SU-DHL-6 (cell line): ENCODE measurements around the gene DNM1L.

Source experiments
- EZH2phosphoT487 ChIP-seq: fragments of 200-600 bp; sonication (generic), shearing (Covaris generic); conservative IDR thresholded peaks from 2 replicates; pipeline ENCODE4 v1.6.1; 2018; ENCODE audit warnings: mild to moderate bottlenecking, antibody characterized with exemption, low read length, moderate library complexity, mixed read lengths
- TF ChIP-seq, protein P1 (sequence below): fragments of 200-600 bp; sonication (generic); IDR thresholded peaks from one replicate; pipeline ENCODE4 v1.5.1; 2017; ENCODE audit warnings: antibody characterized with exemption, mild to moderate bottlenecking, low read length, moderate library complexity; ENCODE audit not compliant: insufficient read depth, poor library complexity, severe bottlenecking

DNA sequence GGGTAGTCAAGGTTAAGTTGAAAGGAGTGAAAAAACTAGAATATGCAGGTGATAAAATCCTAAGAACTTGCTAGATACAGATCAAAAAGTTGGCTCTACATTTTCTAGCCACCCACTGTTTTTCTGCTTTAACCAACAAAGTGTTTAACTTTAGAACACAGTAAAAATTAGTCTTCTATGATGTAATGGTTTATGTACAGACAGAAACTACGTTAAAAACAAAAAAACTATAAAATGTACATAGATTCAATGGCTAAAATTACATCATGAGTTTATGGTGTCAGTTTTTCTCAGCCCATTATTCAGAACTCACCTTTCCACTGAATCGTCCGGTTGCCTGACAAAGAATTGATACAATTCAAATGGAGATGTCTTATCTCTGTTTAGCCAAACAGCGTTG, 74.5 kb downstream of the DNM1L start:
- TF ChIP-seq, protein P1, sequence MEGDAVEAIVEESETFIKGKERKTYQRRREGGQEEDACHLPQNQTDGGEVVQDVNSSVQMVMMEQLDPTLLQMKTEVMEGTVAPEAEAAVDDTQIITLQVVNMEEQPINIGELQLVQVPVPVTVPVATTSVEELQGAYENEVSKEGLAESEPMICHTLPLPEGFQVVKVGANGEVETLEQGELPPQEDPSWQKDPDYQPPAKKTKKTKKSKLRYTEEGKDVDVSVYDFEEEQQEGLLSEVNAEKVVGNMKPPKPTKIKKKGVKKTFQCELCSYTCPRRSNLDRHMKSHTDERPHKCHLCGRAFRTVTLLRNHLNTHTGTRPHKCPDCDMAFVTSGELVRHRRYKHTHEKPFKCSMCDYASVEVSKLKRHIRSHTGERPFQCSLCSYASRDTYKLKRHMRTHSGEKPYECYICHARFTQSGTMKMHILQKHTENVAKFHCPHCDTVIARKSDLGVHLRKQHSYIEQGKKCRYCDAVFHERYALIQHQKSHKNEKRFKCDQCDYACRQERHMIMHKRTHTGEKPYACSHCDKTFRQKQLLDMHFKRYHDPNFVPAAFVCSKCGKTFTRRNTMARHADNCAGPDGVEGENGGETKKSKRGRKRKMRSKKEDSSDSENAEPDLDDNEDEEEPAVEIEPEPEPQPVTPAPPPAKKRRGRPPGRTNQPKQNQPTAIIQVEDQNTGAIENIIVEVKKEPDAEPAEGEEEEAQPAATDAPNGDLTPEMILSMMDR = no peak
- TF ChIP-seq EZH2phosphoT487 = no peak
